COR-L47 (cell line): ENCODE results near the gene FAF1.

Experiments used
- DNase-seq: peaks from one replicate; lab custom pipeline; 2025; lab: John Stamatoyannopoulos, UW

The FAF1 gene

GRCh38 chr1:50415235-50416149 is 544.6 kb downstream of the FAF1 start:
- DNase-seq = no peak

- no peak for DNase-seq
Measured at GRCh38 chr1:50414853-50415234, 545.2 kb downstream of the FAF1 start.

- no peak for DNase-seq
Measured at GRCh38 chr1:50412813-50413476, 547.1 kb downstream of the FAF1 start.

GRCh38 chr1:50405814-50406213 is 554.3 kb downstream of the FAF1 start:
- no peak for DNase-seq

GRCh38 chr1:50393522-50394120 is 566.4 kb downstream of the FAF1 start:
- DNase-seq = no peak
